Measurements from ENCODE around the gene CASP2. TPM values are rescaled to one million over a fixed set of nuclear protein-coding genes. Genes with fewer than 3 reads are reported as not detected.

Gene CASP2
- total RNA-seq, 2 donors from 2014 or later = 110 to 119 TPM

DNA sequence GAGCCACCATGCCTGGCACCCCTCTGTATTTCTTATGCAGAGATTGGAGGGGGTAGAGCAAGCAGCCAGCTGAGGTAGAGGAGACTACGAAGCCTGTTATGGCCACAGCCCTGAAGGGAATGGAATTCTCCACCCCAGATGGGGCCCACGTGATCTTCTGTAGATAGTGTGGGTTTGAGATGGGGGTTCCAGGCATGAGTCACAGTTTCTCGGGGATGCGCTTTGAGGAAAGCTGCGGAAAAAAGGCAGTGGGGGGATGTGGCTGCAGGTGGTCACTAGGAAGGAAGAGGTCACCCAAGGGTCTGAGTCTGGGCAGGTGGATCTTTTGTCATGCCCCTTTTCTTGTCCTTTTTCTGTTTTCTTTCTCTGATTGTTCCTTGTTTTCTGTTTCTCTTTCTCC is 62.9 kb downstream of the CASP2 start:
- Mint-ChIP-seq H3K27ac (no peak overlapping the region), H3K4me3 (no peak overlapping the region), H3K36me3 (ENCODE audit: low read depth) (no peaks in the 10 kb centered on the region), H3K4me1 (peaks cover 6% of the 10 kb centered on the region), H3K27me3 (peaks cover 6% of the 10 kb centered on the region), H3K9me3 (no peaks in the 10 kb centered on the region)
- ATAC-seq (replicated peaks) = no peak

DNA sequence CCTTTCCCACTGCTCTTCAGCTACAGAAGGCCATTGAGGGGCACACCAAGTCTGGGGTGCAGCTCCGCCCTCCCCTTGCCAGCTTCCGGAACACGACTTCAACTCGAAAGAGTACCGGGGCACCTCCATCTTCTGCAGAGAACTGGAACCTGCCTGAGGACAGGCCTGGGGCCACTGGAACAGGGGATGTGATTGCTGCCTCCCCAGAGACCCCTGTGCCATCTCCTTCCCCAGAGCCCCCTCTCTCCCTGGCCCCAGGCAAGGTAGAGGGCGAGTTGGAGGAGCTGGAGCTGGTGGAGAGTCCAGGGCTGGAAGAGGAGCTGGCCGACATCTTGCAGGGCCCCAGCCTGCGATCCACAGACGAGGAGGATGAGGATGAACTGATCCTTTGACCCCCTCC is 63.4 kb downstream of the CASP2 start:
- Mint-ChIP-seq H3K4me3 (no peak overlapping the region), H3K27ac (no peak overlapping the region)

DNA sequence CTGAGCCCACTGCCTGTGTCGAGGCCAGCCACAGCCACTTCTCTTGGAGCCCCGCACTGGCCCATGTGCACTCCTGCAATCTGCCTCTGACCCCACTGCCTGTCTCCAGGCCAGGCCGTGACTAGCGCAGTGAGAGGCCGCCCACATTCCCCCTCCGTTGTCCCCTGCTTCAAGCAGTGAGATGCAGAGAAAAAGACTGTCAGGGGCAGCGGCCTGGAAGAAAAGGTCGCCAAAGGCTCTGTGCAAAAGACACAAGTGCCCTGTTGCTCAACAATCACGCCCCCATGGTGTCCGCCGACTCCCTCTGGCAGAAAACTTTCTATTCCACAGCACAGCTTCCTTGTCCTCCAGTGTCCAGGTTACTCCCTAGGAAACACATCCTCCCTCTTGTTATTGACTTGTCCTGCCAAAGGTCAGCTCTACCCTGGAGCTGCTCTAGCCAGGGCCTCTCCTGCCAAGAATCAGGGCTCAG is 64.4 kb downstream of the CASP2 start:
- no peak overlapping the region for H3K4me3 Mint-ChIP-seq
- no peaks in the 10 kb centered on the region for H3K4me1 Mint-ChIP-seq
- H3K27me3 Mint-ChIP-seq = no peaks in the 10 kb centered on the region
- H3K9me3 Mint-ChIP-seq = no peaks in the 10 kb centered on the region
- ATAC-seq (replicated peaks) = no peak
- H3K27ac Mint-ChIP-seq = no peak overlapping the region
- no peaks in the 10 kb centered on the region for H3K36me3 Mint-ChIP-seq (ENCODE audit: low read depth)

More for the DNA sequence above, 63.4 kb downstream of the CASP2 start:
- ATAC-seq (replicated peaks) = no peak
- Mint-ChIP-seq H3K36me3 (ENCODE audit: low read depth) (no peaks in the 10 kb centered on the region), H3K9me3 (no peaks in the 10 kb centered on the region), H3K27me3 (peaks cover 5% of the 10 kb centered on the region), H3K4me1 (peaks cover 6% of the 10 kb centered on the region)

DNA sequence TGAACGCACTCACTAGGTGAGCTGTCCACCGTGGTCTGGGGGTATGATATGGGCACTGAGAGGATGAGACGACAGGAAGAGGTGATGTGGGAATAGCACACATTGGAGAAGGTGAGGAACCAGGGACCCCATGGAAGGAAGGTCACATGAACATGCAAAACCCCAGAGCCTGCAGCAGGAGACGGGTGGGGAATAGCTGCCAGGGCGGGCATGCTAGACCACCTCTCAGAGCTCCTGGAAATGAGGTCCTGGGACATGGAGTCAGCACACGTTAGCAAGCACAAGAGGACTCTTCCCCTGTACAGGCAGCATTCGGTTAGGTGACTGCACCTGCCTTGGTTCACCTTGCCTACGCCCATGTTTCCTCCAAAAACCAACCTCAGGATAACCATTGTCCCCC is 66.2 kb downstream of the CASP2 start:
- no peaks in the 10 kb centered on the region for H3K9me3 Mint-ChIP-seq
- no peaks in the 10 kb centered on the region for H3K27me3 Mint-ChIP-seq
- no peak overlapping the region for H3K27ac Mint-ChIP-seq
- no peak for ATAC-seq (replicated peaks)
- H3K4me1 Mint-ChIP-seq = no peaks in the 10 kb centered on the region
- H3K36me3 Mint-ChIP-seq (ENCODE audit: low read depth) = no peaks in the 10 kb centered on the region
- H3K4me3 Mint-ChIP-seq = no peak overlapping the region

DNA sequence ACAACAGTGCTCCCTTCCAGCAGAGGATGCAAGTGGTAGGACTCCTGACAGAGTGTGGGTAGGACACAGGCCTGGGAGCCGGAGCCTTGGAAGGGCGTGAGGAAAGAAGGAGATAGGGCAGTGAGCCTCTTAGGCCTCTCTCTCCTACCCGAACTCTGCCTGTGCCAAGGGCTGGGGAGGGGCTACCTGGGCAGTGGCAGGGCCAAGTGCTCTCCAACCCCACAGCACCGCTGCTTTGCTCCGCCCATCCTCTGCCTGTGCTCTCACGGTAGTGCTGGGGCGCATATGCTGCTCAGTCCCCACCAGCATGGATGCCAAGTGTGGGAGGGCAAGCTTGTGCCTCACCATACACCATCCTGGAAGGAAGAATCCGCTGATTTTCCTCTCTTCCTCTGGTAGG is 66.8 kb downstream of the CASP2 start:
- Mint-ChIP-seq H3K27ac (no peak overlapping the region), H3K27me3 (no peaks in the 10 kb centered on the region), H3K4me3 (no peak overlapping the region), H3K9me3 (no peaks in the 10 kb centered on the region), H3K4me1 (no peaks in the 10 kb centered on the region), H3K36me3 (ENCODE audit: low read depth) (no peaks in the 10 kb centered on the region)
- ATAC-seq (replicated peaks) = no peak

DNA sequence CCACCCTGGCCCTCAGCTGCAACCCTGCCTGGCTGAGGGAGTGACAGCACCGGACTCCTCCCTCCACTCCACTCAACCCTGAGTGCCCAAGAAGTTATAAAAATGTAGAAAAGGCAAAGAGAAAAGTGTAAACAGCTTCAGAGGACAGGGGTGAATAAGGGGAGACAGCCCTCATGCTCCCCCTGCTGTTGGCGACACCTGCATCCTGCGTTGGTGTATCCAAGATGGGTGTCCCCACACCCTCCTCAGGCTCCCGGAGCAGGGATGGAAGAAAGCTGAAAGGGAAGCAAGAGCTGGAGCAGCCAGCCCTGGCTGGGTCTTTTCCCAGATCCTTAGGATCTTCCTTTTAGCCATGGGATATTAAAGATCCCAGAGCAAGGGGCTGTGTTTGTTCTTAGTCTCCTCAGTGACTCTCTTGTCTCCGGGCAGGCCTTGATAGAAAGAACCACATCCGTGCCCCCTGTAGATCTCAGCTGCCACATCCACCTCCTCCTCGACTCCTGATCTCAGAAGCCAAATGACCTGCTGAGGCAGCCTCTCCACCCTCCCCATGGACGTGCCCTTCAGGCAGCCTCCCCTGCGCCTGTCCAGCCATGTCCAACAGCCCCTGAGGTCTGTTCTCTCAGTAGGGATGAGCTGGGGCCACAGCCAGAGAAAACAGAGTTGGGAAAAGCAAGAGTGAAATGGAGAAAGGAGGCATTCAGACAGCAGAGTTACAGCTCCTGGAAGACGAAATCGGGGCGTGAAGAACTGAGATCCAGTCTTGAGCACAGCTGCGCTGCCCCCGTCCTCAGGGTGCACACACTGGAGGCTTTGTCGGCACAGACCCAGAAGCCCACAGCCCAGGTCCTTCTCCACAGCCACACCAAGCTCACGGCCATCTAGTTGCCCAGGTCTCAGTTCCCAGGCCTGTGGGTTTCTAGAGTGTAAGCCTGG is 67.6 kb downstream of the CASP2 start:
- Mint-ChIP-seq H3K4me1 (no peaks in the 10 kb centered on the region), H3K27me3 (no peaks in the 10 kb centered on the region), H3K9me3 (no peaks in the 10 kb centered on the region), H3K27ac (no peak overlapping the region), H3K4me3 (no peak overlapping the region), H3K36me3 (ENCODE audit: low read depth) (no peaks in the 10 kb centered on the region)
- ATAC-seq (replicated peaks) = no peak

DNA sequence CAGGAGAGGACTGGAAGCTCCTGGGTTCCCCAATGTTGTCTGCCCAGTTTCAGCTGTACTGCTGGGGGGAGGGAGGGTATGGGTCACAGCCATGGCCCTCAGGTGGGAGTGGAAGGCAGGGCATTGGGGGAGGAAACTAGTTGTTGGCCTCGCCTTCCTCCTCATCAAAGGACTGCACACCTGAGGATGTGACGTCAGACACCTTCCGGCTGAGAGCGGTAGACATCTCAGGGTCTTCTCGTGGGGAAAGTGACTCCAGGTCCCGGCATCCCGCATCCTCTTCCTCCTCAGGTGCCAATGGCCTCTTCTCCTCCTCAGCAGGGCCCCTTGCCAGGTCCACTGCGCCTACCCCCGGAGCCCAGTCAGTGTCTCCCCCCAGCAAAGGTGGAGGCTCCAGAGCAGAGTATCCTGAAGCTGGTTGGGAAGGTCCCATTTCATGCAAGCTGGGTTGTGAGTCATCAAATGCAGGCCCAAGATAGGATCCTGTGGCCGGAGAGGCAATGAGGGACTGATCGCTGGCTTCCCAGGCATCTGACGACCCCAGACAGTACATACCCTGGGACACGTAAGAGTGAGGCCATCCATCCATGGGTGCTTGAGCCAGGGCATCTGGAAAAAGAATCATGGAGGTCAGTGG is 68.4 kb downstream of the CASP2 start:
- no peak for ATAC-seq (replicated peaks)
- Mint-ChIP-seq H3K9me3 (no peaks in the 10 kb centered on the region), H3K27ac (no peak overlapping the region)

More for the DNA sequence above, 68.4 kb downstream of the CASP2 start:
- Mint-ChIP-seq H3K4me3 (no peak overlapping the region), H3K36me3 (ENCODE audit: low read depth) (no peaks in the 10 kb centered on the region), H3K4me1 (no peaks in the 10 kb centered on the region), H3K27me3 (no peaks in the 10 kb centered on the region)

Other genes starting within 250 kb of the CASP2 start
- gene OR6V1, start 236.0 kb upstream of the CASP2 start, total RNA-seq = not detected
- gene PIP, start 156.3 kb upstream of the CASP2 start, total RNA-seq = not detected
- gene TAS2R39, start 104.9 kb upstream of the CASP2 start, total RNA-seq = not detected
- gene TAS2R40, start 66.3 kb upstream of the CASP2 start, total RNA-seq = not detected
- 100 to 1,000 TPM; 214 to 269 TPM for gene GSTK1, start 24.9 kb upstream of the CASP2 start, total RNA-seq
- 1 to 10 TPM in 1 of 2 donors, under 1 TPM in 1; 0.86 to 1.9 TPM for gene TMEM139, start 3.4 kb upstream of the CASP2 start, total RNA-seq
- under 1 TPM in 1 of 2 donors, not detected in 1; 0.11 TPM for gene CLCN1, start 27.8 kb downstream of the CASP2 start, total RNA-seq
- gene FAM131B, start 74.4 kb downstream of the CASP2 start, total RNA-seq = 1 to 10 TPM in 1 of 2 donors, under 1 TPM in 1; 0.85 to 1.1 TPM
- 100 to 1,000 TPM; 116 to 146 TPM for gene ZYX, start 93.0 kb downstream of the CASP2 start, total RNA-seq
- gene EPHA1, start 120.5 kb downstream of the CASP2 start, total RNA-seq = 1 to 10 TPM in 1 of 2 donors, under 1 TPM in 1; 0.65 to 1.8 TPM
- not detected for gene TAS2R60, start 155.1 kb downstream of the CASP2 start, total RNA-seq
- not detected for gene TAS2R41, start 189.5 kb downstream of the CASP2 start, total RNA-seq